ENCODE results near the gene DNM3. TPM values are rescaled to one million over a fixed set of nuclear protein-coding genes. Genes with fewer than 3 reads are reported as not detected.

The DNM3 gene
- total and polyA plus RNA-seq, 9 of the 15 experiments (the other 6 are each of a cell fraction or from before 2014, with no cell fraction given) = 0.08 to 0.36 (median 0.22) TPM; not detected in 1

- in situ Hi-C loops (cut with MboI) = no loop called here
- no peaks in the 10 kb centered on the region for H4K20me1 ChIP-seq (replicated peaks; ENCODE audit: control insufficient read depth, insufficient read depth, low read length)
- no peaks in the 10 kb centered on the region for H3K4me1 ChIP-seq (replicated peaks in 1 of 2; ENCODE audit: control insufficient read depth in 2 of 2, insufficient read depth in 2 of 2, low read length in 2 of 2)
- CTCF ChIA-PET (ENCODE audit: low intra/inter-chr PET ratio) = no interaction called here
- H3K4me3 ChIP-seq = no peak overlapping the region
- H2AFZ ChIP-seq (ENCODE audit: low read depth, low read length) = no peak overlapping the region
- H3K79me2 ChIP-seq (ENCODE audit: control insufficient read depth, insufficient read depth, low read length) = no peaks in the 10 kb centered on the region
- ATAC-seq (no peak), FAIRE-seq (no peak), DNase-seq (ENCODE audit: extremely low read depth in 1 of 4, low spot score in 3 of 4) (no peak)
- H3K27me3 ChIP-seq (ENCODE audit: control insufficient read depth in 2 of 2, insufficient read depth in 2 of 2, low read length in 2 of 2) = no peaks in the 10 kb centered on the region
- no TSS peak for BruUV-seq (replicated peaks)
- no peak for TF ChIP-seq ZNF184 (CRISPR knock-in tag; IDR thresholded peaks at IDR 0.05)
- no peak for TF ChIP-seq TEAD4 (IDR thresholded peaks at IDR 0.05; ENCODE audit: low read length)
- no peak for TF ChIP-seq TEAD4 (CRISPR knock-in tag; IDR thresholded peaks at IDR 0.05; ENCODE audit: borderline replicate concordance)
- no peak for TF ChIP-seq ZNF311 (CRISPR knock-in tag; IDR thresholded peaks at IDR 0.05)
- TF ChIP-seq ZNF3 (CRISPR knock-in tag; IDR thresholded peaks at IDR 0.05) = no peak
- no peak for TF ChIP-seq MECOM (CRISPR knock-in tag; IDR thresholded peaks at IDR 0.05)
- TF ChIP-seq ZNF143 (CRISPR knock-in tag; IDR thresholded peaks at IDR 0.05) = no peak
- no peak for TF ChIP-seq TAF15 (IDR thresholded peaks at IDR 0.05; ENCODE audit: low read depth, low read length)
- TF ChIP-seq FIP1L1 (IDR thresholded peaks at IDR 0.05; ENCODE audit: low read depth, low read length, poor library complexity, severe bottlenecking) = no peak
- no peak for TF ChIP-seq REST (IDR thresholded peaks at IDR 0.05; ENCODE audit: borderline replicate concordance)
- no peak for TF ChIP-seq REST (CRISPR knock-in tag; IDR thresholded peaks at IDR 0.05; ENCODE audit: low read depth)
- no peak for TF ChIP-seq TFAM (CRISPR knock-in tag; conservative IDR thresholded peaks at IDR 0.05)
- no peak for TF ChIP-seq HMGXB4 (CRISPR knock-in tag; IDR thresholded peaks at IDR 0.05)
- TF ChIP-seq GTF2F1 (IDR thresholded peaks at IDR 0.05; ENCODE audit: low read depth, low read length) = no peak
- no peak for TF ChIP-seq ILK (tag; IDR thresholded peaks at IDR 0.05; ENCODE audit: borderline replicate concordance, low read depth)
- TF ChIP-seq KLF6 (CRISPR knock-in tag; IDR thresholded peaks at IDR 0.05; ENCODE audit: borderline replicate concordance) = no peak
- no peaks in the 10 kb centered on the region for H3K9me1 ChIP-seq (ENCODE audit: control insufficient read depth, insufficient read depth, low read length)
- no peaks in the 10 kb centered on the region for H3K36me3 ChIP-seq (ENCODE audit: control insufficient read depth, insufficient read depth, low read length)
- WGBS (ENCODE audit: insufficient coverage, low coverage, missing lambda C conversion rate) = 0% methylated on average over 1 of the region's 1 CpG
- H3K27ac ChIP-seq (ENCODE audit: extremely low read depth, low read depth, low read length) = no peak overlapping the region
- no peaks in the 10 kb centered on the region for H3K9me3 ChIP-seq (replicated peaks; ENCODE audit: control insufficient read depth, insufficient read depth, low read depth, low read length)
- intact Hi-C loops (cut with micrococcal nuclease) = no loop called here
- no peak overlapping the region for H3K4me2 ChIP-seq (ENCODE audit: insufficient read depth, low read length)
- POLR2A ChIA-PET = interaction anchor here (0.6 kb wide), 1 partner anchor 587 kb away, joined by 3 read pairs; no protein-coding TSS in a partner anchor
- no peak overlapping the region for H3K9ac ChIP-seq (ENCODE audit: insufficient read depth in 1 of 2, low read depth in 2 of 2, low read length in 2 of 2)
Measured at GRCh38 chr1:172176206-172176605, 334.9 kb downstream of the DNM3 start.
